HG03060 (cell line): Measurements from ENCODE around the gene FHOD1.

Experiments
- ATAC-seq: cut with Tn5 transposase; IDR thresholded peaks from one replicate; pipeline ENCODE4 v1.9.1; 2021; ENCODE audit warnings: low read depth, moderate number of reproducible peaks; ENCODE audit not compliant: unreplicated experiment

The FHOD1 gene

GRCh38 chr16:67180166-67180565, 67.1 kb downstream of the FHOD1 start:
- no peak for ATAC-seq

GRCh38 chr16:67179421-67180080, 67.7 kb downstream of the FHOD1 start:
- no peak for ATAC-seq
